OCI-LY3 (cell line): ENCODE data around the gene GRAMD1C.

Experiments
- H2AFZ ChIP-seq: fragments of 200-600, 300-600 bp; shearing (Covaris generic); 2 replicates; pipeline ENCODE4 v1.6.0; 2014; ENCODE audit warnings: antibody characterized with exemption, low read depth, low read length
- H3K27ac ChIP-seq: fragments of 200-600, 300-600 bp; sonication (generic); 2 replicates; pipeline ENCODE4 v1.5.1; 2014; ENCODE audit warnings: mild to moderate bottlenecking, low read length, moderate library complexity, mixed read lengths
- H3K27me3 ChIP-seq: fragments of 200-600, 300-600 bp; sonication (generic); 2 replicates; pipeline ENCODE4 v1.6.1; 2014; ENCODE audit warnings: low read depth, low read length, mixed read lengths
- H3K36me3 ChIP-seq: fragments of 200-600, 300-600 bp; sonication (generic); replicated peaks from 2 replicates; pipeline ENCODE3; 2014; ENCODE audit warnings: low read depth, low read length, mixed read lengths
- H3K4me1 ChIP-seq: fragments of 300-600, 200-600 bp; sonication (generic); 2 replicates; pipeline ENCODE4 v1.6.1; 2014; ENCODE audit warnings: low read length, mixed read lengths
- H3K4me2 ChIP-seq: fragments of 200-600, 300-600 bp; sonication (generic); 2 replicates; pipeline ENCODE4 v1.6.1; 2014; ENCODE audit warnings: low read length, mixed read lengths
- H3K4me3 ChIP-seq: fragments of 300-600, 200-600 bp; sonication (generic); 2 replicates; pipeline ENCODE4 v1.5.1; 2014; ENCODE audit warnings: antibody characterized with exemption, mild to moderate bottlenecking, low read length, moderate library complexity
- H3K79me2 ChIP-seq: fragments of 300-600, 200-600 bp; shearing (Covaris generic); 2 replicates; pipeline ENCODE4 v1.6.1; 2014; ENCODE audit warnings: mild to moderate bottlenecking, low read length, mixed read lengths
- H3K9ac ChIP-seq: fragments of 300-600, 200-600 bp; shearing (Covaris generic); 2 replicates; pipeline ENCODE4 v1.6.0; 2014; ENCODE audit warnings: mild to moderate bottlenecking, low read length, moderate library complexity
- H3K9me3 ChIP-seq: fragments of 200-600, 300-600 bp; shearing (Covaris generic); 2 replicates; pipeline ENCODE4 v1.6.1; 2014; ENCODE audit warnings: low read length, mixed read lengths; ENCODE audit not compliant: insufficient read depth
- H4K20me1 ChIP-seq: fragments of 200-600, 300-600 bp; sonication (generic); 2 replicates; pipeline ENCODE4 v1.6.1; 2016; ENCODE audit warnings: low read length, mixed read lengths; ENCODE audit not compliant: insufficient read depth
- EZH2phosphoT487 ChIP-seq: fragments of 200-600 bp; shearing (Covaris generic); IDR thresholded peaks from 2 replicates; pipeline ENCODE4 v1.6.1; 2018; ENCODE audit warnings: antibody characterized with exemption, mixed run types, low read depth
- TF ChIP-seq, protein P1 (sequence below): fragments of 200-600, 300-600 bp; sonication (generic); IDR thresholded peaks from 2 replicates; pipeline ENCODE4 v1.5.1; 2014; ENCODE audit warnings: antibody characterized with exemption, low read length, low read depth

GRAMD1C gene

DNA sequence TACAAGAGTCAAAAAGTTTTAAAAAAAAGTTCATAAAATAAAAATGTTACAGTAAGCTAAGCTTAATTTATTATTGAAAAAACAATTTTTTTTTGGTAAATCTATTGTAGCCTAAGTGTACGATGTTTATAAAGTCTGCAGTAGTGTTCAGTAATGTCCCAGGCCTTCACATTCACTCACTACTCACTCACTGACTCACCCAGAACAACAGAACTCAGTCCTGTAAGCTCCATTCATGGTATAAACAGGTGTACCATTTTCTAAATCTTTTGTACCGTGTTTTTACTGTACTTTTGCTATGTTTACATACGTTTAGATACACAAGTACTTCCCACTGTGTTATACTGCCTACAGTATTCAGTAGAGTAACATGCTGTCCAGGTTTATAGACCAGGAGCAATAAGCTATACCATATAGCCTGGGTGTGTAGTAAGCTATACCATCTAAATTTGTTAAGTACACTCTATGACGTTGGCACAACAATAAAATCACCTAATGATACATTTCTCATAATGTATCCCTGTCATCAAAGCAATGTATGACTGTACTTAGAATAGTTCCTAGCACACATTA, 68.1 kb downstream of the GRAMD1C start:
- H4K20me1 ChIP-seq, result no peaks in the 10 kb centered on the region
- no peak overlapping the region for H3K4me3 ChIP-seq
- TF ChIP-seq EZH2phosphoT487, result no peak
- TF ChIP-seq, protein P1, sequence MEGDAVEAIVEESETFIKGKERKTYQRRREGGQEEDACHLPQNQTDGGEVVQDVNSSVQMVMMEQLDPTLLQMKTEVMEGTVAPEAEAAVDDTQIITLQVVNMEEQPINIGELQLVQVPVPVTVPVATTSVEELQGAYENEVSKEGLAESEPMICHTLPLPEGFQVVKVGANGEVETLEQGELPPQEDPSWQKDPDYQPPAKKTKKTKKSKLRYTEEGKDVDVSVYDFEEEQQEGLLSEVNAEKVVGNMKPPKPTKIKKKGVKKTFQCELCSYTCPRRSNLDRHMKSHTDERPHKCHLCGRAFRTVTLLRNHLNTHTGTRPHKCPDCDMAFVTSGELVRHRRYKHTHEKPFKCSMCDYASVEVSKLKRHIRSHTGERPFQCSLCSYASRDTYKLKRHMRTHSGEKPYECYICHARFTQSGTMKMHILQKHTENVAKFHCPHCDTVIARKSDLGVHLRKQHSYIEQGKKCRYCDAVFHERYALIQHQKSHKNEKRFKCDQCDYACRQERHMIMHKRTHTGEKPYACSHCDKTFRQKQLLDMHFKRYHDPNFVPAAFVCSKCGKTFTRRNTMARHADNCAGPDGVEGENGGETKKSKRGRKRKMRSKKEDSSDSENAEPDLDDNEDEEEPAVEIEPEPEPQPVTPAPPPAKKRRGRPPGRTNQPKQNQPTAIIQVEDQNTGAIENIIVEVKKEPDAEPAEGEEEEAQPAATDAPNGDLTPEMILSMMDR, result no peak
- H3K36me3 ChIP-seq, result no peaks in the 10 kb centered on the region
- no peaks in the 10 kb centered on the region for H3K79me2 ChIP-seq
- no peaks in the 10 kb centered on the region for H3K4me1 ChIP-seq
- no peak overlapping the region for H3K4me2 ChIP-seq
- H3K9me3 ChIP-seq, result no peaks in the 10 kb centered on the region
- H3K27me3 ChIP-seq, result no peaks in the 10 kb centered on the region
- H3K9ac ChIP-seq, result no peak overlapping the region
- no peak overlapping the region for H2AFZ ChIP-seq
- H3K27ac ChIP-seq, result no peak overlapping the region

DNA sequence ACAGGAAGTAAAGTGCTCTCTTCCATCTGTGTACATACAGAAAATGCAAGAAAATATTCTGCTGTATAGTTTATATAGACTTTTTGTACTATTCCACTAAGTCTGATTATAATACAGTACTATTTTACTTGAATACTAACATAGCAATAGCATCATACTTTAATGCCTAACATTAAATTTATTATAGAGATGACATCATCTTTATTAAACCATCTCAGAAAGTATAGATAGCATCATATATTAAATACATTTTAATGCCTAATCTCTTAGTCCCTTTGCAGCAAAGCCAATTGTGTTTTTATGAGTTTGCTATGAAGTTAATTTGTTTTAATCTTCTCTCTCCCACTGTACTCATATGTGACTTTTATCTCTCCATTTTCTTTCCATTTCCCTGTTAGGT, 69.5 kb downstream of the GRAMD1C start:
- no peaks in the 10 kb centered on the region for H3K36me3 ChIP-seq
- H3K9me3 ChIP-seq, result no peaks in the 10 kb centered on the region
- no peak overlapping the region for H3K9ac ChIP-seq
- H3K27ac ChIP-seq, result no peak overlapping the region
- no peaks in the 10 kb centered on the region for H4K20me1 ChIP-seq
- TF ChIP-seq EZH2phosphoT487, result no peak
- TF ChIP-seq, protein P1, result no peak
- H3K4me2 ChIP-seq, result no peak overlapping the region
- no peak overlapping the region for H3K4me3 ChIP-seq
- H3K79me2 ChIP-seq, result no peaks in the 10 kb centered on the region
- peaks cover 2% of the 10 kb centered on the region; the same call in 1 of the 2 replicates for H3K4me1 ChIP-seq
- no peak overlapping the region for H2AFZ ChIP-seq
- no peaks in the 10 kb centered on the region for H3K27me3 ChIP-seq

DNA sequence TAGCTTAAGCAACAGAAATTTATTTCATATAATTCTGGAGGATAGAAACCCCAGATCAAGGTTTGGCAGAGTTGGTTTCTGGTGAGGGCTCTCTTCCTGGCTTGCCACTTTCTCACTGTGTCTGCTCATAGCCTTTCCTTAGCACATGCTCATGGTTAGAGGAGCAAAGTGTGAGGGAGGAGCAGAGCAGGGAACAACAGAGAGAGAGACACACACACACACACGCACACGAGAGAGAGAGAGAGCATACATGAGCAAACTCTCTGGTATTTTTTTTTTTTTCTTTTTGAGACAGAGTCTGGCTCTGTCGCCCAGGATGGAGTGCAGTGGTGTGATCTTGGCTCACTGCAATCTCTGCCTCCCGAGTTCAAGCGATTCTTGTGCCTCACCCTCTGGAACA, 72.4 kb downstream of the GRAMD1C start:
- Histone ChIP-seq H3K9ac (no peak overlapping the region), H2AFZ (no peak overlapping the region), H4K20me1 (no peaks in the 10 kb centered on the region), H3K27me3 (no peaks in the 10 kb centered on the region), H3K4me1 (peaks cover 2% of the 10 kb centered on the region; the same call in 1 of the 2 replicates), H3K4me3 (no peak overlapping the region), H3K79me2 (no peaks in the 10 kb centered on the region), H3K4me2 (no peak overlapping the region), H3K27ac (no peak overlapping the region), H3K36me3 (no peaks in the 10 kb centered on the region), H3K9me3 (no peaks in the 10 kb centered on the region)
- no peak for TF ChIP-seq EZH2phosphoT487
- TF ChIP-seq, protein P1, result no peak

DNA sequence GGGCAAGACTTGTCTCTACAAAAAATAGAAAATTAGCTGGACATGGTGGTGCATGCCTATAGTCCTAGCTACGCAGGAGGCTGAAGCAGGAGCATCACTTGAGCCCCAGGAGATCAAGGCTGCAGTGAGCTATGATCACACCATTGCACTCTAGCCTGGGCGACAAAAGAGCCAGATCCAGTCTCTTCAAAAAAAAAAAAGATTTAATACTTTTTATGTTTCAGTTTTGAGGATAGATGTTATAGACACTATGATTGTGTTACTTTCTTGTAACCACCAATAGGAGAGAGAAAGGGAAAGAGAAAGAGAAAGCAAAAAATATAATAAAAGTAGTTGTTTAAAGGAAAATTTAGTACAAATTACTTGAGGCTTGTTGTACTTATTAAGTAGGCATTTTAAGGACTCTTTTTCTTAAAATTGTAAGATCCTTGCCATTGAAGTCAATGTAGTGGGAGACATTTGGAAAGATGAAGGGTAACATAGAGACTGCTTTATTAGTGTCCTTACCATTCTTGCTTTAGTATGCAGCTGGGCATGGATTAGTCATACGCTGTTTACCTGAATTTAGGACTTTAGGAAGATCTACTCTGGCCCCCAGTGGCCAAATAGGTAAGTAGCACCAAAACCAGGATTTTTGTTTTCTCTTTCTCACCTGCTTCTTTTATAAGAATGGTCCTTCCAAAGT, 74.1 kb downstream of the GRAMD1C start:
- TF ChIP-seq, protein P1, result peak; percentile 76
- TF ChIP-seq EZH2phosphoT487, result no peak
- H3K9ac ChIP-seq, result no peak overlapping the region
- no peak overlapping the region for H2AFZ ChIP-seq
- H4K20me1 ChIP-seq, result no peaks in the 10 kb centered on the region
- no peaks in the 10 kb centered on the region for H3K27me3 ChIP-seq
- H3K79me2 ChIP-seq, result no peaks in the 10 kb centered on the region
- 0 out of 2 replicates have a peak overlapping the region, but pooled peaks have one; percentile 25 for H3K4me3 ChIP-seq
- peaks cover 2% of the 10 kb centered on the region; the same call in 1 of the 2 replicates for H3K4me1 ChIP-seq
- H3K27ac ChIP-seq, result no peak overlapping the region
- peak overlapping the region; percentile 48 for H3K4me2 ChIP-seq
- no peaks in the 10 kb centered on the region for H3K36me3 ChIP-seq
- H3K9me3 ChIP-seq, result no peaks in the 10 kb centered on the region
